SK-N-SH (cell line): ENCODE measurements around the gene SIN3A. TPM values are rescaled to one million over a fixed set of nuclear protein-coding genes. Genes with fewer than 3 reads are reported as not detected.

Experiments
- CTCF ChIA-PET: fragments of 300-600, 350-600 bp; formaldehyde crosslinking; extraction: SDS; loops from one replicate; lab custom pipeline; 2021; lab: Yijun Ruan, JAX
- POLR2A ChIA-PET: fragments of 350-600 bp; sonication (Branson Sonifier 250); formaldehyde crosslinking; extraction: SDS; loops from one replicate; lab custom pipeline; 2020; ENCODE audit warnings: antibody characterized with exemption, inconsistent platforms; lab: Yijun Ruan, JAX
- DNase-seq: peaks from one replicate; pipeline ENCODE4 v3.0.0; 2012
- H2AFZ ChIP-seq: fragments of 200-600 bp; sonication (generic); 2 replicates; pipeline ENCODE4 v1.8.1; 2016; ENCODE audit warnings: antibody characterized with exemption, mild to moderate bottlenecking, low read depth
- H3F3A ChIP-seq: fragments of 200-600 bp; sonication (generic); replicated peaks from 2 replicates; pipeline ENCODE3; 2016; ENCODE audit warnings: antibody characterized with exemption, mild to moderate bottlenecking; ENCODE audit not compliant: insufficient read depth
- H3K27ac ChIP-seq, 2 experiments: fragments of 200-500 bp in 1 of 2; fragments of 200-600 bp in 1 of 2; sonication (Bioruptor generic) in 1 of 2; sonication (generic), shearing (Covaris generic) in 1 of 2; 2 replicates each; pipeline versions ENCODE4 v1.5.1 to v1.6.1; 2014 to 2016; ENCODE audit warnings: low read depth in 2 of 2, inconsistent platforms in 1 of 2, low read length in 1 of 2, mild to moderate bottlenecking in 1 of 2, mixed read lengths in 1 of 2
- H3K27me3 ChIP-seq: fragments of 200-600 bp; sonication (generic), shearing (Covaris generic); 2 replicates; pipeline ENCODE4 v1.6.1; 2016; ENCODE audit warnings: mixed run types; ENCODE audit not compliant: insufficient read depth
- H3K36me3 ChIP-seq, 2 experiments: fragments of 200-500 bp in 1 of 2; fragments of 200-600 bp in 1 of 2; sonication (Bioruptor generic) in 1 of 2; sonication (generic) in 1 of 2; replicated peaks in 1 of 2; 2 replicates each; pipeline versions ENCODE3 to v1.5.1; 2014 to 2016; ENCODE audit warnings: low read length in 1 of 2, mild to moderate bottlenecking in 1 of 2; ENCODE audit not compliant: insufficient read depth in 2 of 2, control insufficient read depth in 1 of 2
- H3K4me1 ChIP-seq, 2 experiments: fragments of 200-500 bp in 1 of 2; fragments of 200-600 bp in 1 of 2; sonication (Bioruptor generic) in 1 of 2; sonication (generic), shearing (Covaris generic) in 1 of 2; 2 replicates each; pipeline versions ENCODE4 v1.5.1 to v1.6.1; 2014 to 2016; ENCODE audit warnings: low read depth in 1 of 2, low read length in 1 of 2, mixed run types in 1 of 2; ENCODE audit not compliant: insufficient read depth in 2 of 2, control insufficient read depth in 1 of 2
- H3K4me2 ChIP-seq: fragments of 200-600 bp; sonication (generic), shearing (Covaris generic); 2 replicates; pipeline ENCODE4 v1.6.1; 2017; ENCODE audit warnings: mixed run types
- H3K4me3 ChIP-seq, 2 experiments: fragments of 200-500 bp in 1 of 2; fragments of 200-600 bp in 1 of 2; sonication (Bioruptor generic) in 1 of 2; sonication (generic), shearing (Covaris generic) in 1 of 2; 2 replicates each; pipeline versions ENCODE4 v1.5.1 to v1.8.1; 2014 to 2016; ENCODE audit warnings: low read depth in 2 of 2, inconsistent platforms in 1 of 2, low read length in 1 of 2, mild to moderate bottlenecking in 1 of 2, mixed read lengths in 1 of 2, moderate library complexity in 1 of 2
- H3K79me2 ChIP-seq: fragments of 200-600 bp; sonication (generic); 2 replicates; pipeline ENCODE4 v1.8.1; 2017; ENCODE audit warnings: mild to moderate bottlenecking; ENCODE audit not compliant: insufficient read depth
- H3K9ac ChIP-seq: fragments of 200-600 bp; sonication (generic); 2 replicates; pipeline ENCODE4 v1.6.1; 2017; ENCODE audit warnings: mixed run types
- H3K9me2 ChIP-seq: fragments of 200-600 bp; sonication (generic); 2 replicates; pipeline ENCODE4 v1.6.1; 2017; ENCODE audit warnings: mixed run types
- H3K9me3 ChIP-seq: fragments of 200-600 bp; sonication (generic); 2 replicates; pipeline ENCODE4 v1.6.1; 2017; ENCODE audit warnings: mixed run types, mild to moderate bottlenecking, moderate library complexity
- H4K20me1 ChIP-seq: fragments of 200-600 bp; sonication (generic); 2 replicates; pipeline ENCODE4 v1.6.1; 2017; ENCODE audit warnings: mild to moderate bottlenecking, mixed run types; ENCODE audit not compliant: insufficient read depth
- EP300 ChIP-seq, 2 experiments: IDR thresholded peaks; 2 replicates each; pipeline versions ENCODE4 v1.4.0 to v1.6.1; 2012; ENCODE audit warnings: borderline replicate concordance in 1 of 2, low read depth in 1 of 2, low read length in 1 of 2
- EZH2phosphoT487 ChIP-seq: fragments of 200-600 bp; sonication (generic); IDR thresholded peaks from 2 replicates; pipeline ENCODE4 v1.6.1; 2017; ENCODE audit warnings: low read depth, mixed run types, mild to moderate bottlenecking, antibody characterized with exemption, moderate library complexity, borderline replicate concordance
- FOXJ3 ChIP-seq: sonication (generic); formaldehyde crosslinking; IDR thresholded peaks from 2 replicates; pipeline ENCODE4 v1.5.1; 2020; ENCODE audit warnings: mild to moderate bottlenecking, missing genetic modification reagents
- FOXM1 ChIP-seq: IDR thresholded peaks from 2 replicates; pipeline ENCODE4 v1.4.0; 2012; ENCODE audit warnings: low read depth, mild to moderate bottlenecking
- GABPA ChIP-seq: IDR thresholded peaks from 2 replicates; pipeline ENCODE4 v1.4.0; 2012; ENCODE audit warnings: low read depth, mild to moderate bottlenecking
- JUND ChIP-seq: IDR thresholded peaks from 2 replicates; pipeline ENCODE4 v1.4.0; 2012
- NFIC ChIP-seq: IDR thresholded peaks from 2 replicates; pipeline ENCODE4 v1.4.0; 2012; ENCODE audit warnings: borderline replicate concordance
- NRF1 ChIP-seq: IDR thresholded peaks from 2 replicates; pipeline ENCODE4 v1.6.1; 2012; ENCODE audit warnings: low read depth, mild to moderate bottlenecking, low read length
- POLR2AphosphoS5 ChIP-seq: IDR thresholded peaks from 2 replicates; pipeline ENCODE4 v1.6.1; 2012; ENCODE audit warnings: low read depth, low read length
- RCOR1 ChIP-seq: fragments of 150-350 bp; IDR thresholded peaks from 2 replicates; pipeline ENCODE4 v1.6.1; 2017; ENCODE audit warnings: antibody characterized with exemption, low read length
- SMC3 ChIP-seq: IDR thresholded peaks from 2 replicates; pipeline ENCODE4 v1.6.1; 2012; ENCODE audit warnings: low read depth, low read length, improper control_type of control experiment
- TAF1 ChIP-seq: IDR thresholded peaks from 2 replicates; pipeline ENCODE4 v1.6.1; 2012; ENCODE audit warnings: low read depth, mild to moderate bottlenecking, low read length, moderate library complexity, borderline replicate concordance
- YY1 ChIP-seq: IDR thresholded peaks from 2 replicates; pipeline ENCODE4 v1.4.0; 2012; ENCODE audit warnings: low read depth, mild to moderate bottlenecking
- ZBTB33 ChIP-seq: IDR thresholded peaks from 2 replicates; pipeline ENCODE4 v1.4.0; 2012; ENCODE audit warnings: low read depth, borderline replicate concordance
- WGBS: methylation state at CpG from one replicate; pipeline ENCODE4 v1.1.6; 2017; ENCODE audit warnings: low lambda C conversion rate; 5-methylcytosine and 5-hydroxymethylcytosine counted together
- polyA plus RNA-seq, 3 experiments: library from polyadenylated mRNA; depleted of rRNA; stranded (reverse); fragments of >200 nt; gene quantifications; 2 replicates each; pipeline ENCODE4 v1.2.3, GENCODE V29; 2012
- TF ChIP-seq, protein P1 (sequence below): fragments of 150-350 bp; IDR thresholded peaks from 2 replicates; pipeline ENCODE4 v1.6.1; 2016; ENCODE audit warnings: mild to moderate bottlenecking, low read depth, low read length
- TF ChIP-seq, protein P2 (sequence below): IDR thresholded peaks from 2 replicates; pipeline ENCODE4 v1.4.0; 2012; ENCODE audit warnings: low read depth
- TF ChIP-seq, protein P3 (sequence below): fragments of 150-350 bp; IDR thresholded peaks from 2 replicates; pipeline ENCODE4 v1.6.1; 2017; ENCODE audit warnings: antibody characterized with exemption, low read length, low read depth, borderline replicate concordance

The SIN3A gene
- polyA plus RNA-seq, 1 of the 3 experiments (the other 2 are of a cell fraction): 32.2 TPM

DNA sequence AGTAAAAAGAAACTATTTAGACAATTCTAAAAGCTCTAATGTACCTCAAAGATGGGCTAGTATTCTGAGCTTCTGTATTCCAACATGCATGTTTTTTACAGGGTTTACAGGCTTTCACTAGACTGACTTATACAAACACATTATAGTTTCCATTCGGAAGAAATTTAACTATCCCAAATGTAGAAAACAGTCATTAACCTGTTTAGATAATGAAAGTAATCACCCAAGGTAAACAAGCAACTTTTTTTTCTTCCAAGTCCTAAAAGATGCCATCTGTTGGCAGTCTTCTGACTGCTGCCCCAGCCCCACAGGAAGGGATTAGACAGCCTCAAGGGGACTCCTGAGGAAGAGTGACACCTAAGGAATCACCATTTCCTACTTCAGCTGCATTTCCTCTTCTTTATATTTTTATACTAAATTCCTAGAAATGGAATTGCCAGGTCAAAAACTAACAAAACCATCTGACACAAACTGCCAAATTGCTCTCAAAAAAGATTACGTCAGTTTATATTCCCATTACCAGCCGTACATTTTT lies 25.5 kb downstream of the SIN3A start:
- Histone ChIP-seq H3K27ac (no peak overlapping the region), H3K9me3 (no peaks in the 10 kb centered on the region), H3K27me3 (no peaks in the 10 kb centered on the region), H4K20me1 (peaks cover 20% of the 10 kb centered on the region), H3K79me2 (peaks cover 95% of the 10 kb centered on the region), H3F3A (peaks cover 9% of the 10 kb centered on the region), H3K36me3 (peaks cover 48 to 79% of the 10 kb centered on the region in 2 experiments), H2AFZ (no peak overlapping the region), H3K9me2 (no peaks in the 10 kb centered on the region), H3K9ac (no peak overlapping the region), H3K4me1 (no peaks in the 10 kb centered on the region), H3K4me2 (no peak overlapping the region), H3K4me3 (no peak overlapping the region)
- TF ChIP-seq NRF1: no peak
- TF ChIP-seq POLR2AphosphoS5: no peak
- no peak for TF ChIP-seq TAF1
- no peak for TF ChIP-seq ZBTB33
- no peak for TF ChIP-seq EZH2phosphoT487
- no peak for TF ChIP-seq RCOR1
- TF ChIP-seq SMC3: no peak
- no peak for TF ChIP-seq GABPA
- no peak for TF ChIP-seq NFIC
- no peak for TF ChIP-seq EP300 (IDR thresholded peaks at IDR 0.05; ENCODE audit: borderline replicate concordance in 1 of 2, low read depth in 1 of 2, low read length in 1 of 2)
- no peak for TF ChIP-seq FOXJ3 (CRISPR knock-in tag)
- no peak for TF ChIP-seq JUND
- TF ChIP-seq FOXM1: no peak
- TF ChIP-seq, protein P1, sequence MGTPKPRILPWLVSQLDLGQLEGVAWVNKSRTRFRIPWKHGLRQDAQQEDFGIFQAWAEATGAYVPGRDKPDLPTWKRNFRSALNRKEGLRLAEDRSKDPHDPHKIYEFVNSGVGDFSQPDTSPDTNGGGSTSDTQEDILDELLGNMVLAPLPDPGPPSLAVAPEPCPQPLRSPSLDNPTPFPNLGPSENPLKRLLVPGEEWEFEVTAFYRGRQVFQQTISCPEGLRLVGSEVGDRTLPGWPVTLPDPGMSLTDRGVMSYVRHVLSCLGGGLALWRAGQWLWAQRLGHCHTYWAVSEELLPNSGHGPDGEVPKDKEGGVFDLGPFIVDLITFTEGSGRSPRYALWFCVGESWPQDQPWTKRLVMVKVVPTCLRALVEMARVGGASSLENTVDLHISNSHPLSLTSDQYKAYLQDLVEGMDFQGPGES: no peak
- TF ChIP-seq, protein P2, sequence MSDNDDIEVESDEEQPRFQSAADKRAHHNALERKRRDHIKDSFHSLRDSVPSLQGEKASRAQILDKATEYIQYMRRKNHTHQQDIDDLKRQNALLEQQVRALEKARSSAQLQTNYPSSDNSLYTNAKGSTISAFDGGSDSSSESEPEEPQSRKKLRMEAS: no peak
- TF ChIP-seq YY1: no peak
- TF ChIP-seq, protein P3, sequence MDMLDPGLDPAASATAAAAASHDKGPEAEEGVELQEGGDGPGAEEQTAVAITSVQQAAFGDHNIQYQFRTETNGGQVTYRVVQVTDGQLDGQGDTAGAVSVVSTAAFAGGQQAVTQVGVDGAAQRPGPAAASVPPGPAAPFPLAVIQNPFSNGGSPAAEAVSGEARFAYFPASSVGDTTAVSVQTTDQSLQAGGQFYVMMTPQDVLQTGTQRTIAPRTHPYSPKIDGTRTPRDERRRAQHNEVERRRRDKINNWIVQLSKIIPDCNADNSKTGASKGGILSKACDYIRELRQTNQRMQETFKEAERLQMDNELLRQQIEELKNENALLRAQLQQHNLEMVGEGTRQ: no peak
- CTCF ChIA-PET: no interaction called here
- DNase-seq: no peak
- POLR2A ChIA-PET: no interaction called here
- 95% methylated on average over 3 of the region's 3 CpGs for WGBS
